Kidney epithelial cell (primary cell): ENCODE data around the gene KLHL17. TPM values are rescaled to one million over a fixed set of nuclear protein-coding genes. Genes with fewer than 3 reads are reported as not detected.

Source experiments
- DNase-seq: peaks from one replicate; pipeline ENCODE4 v3.0.0-alpha.2; 2010; ENCODE audit warnings: low read depth
- H3K27me3 ChIP-seq: 2 replicates; pipeline ENCODE4 v1.6.0; 2011; ENCODE audit warnings: low read length; ENCODE audit not compliant: control insufficient read depth, insufficient read depth
- H3K36me3 ChIP-seq: 2 replicates; pipeline ENCODE4 v1.5.1; 2011; ENCODE audit warnings: low read length; ENCODE audit not compliant: control insufficient read depth, insufficient read depth
- H3K4me3 ChIP-seq: 2 replicates; pipeline ENCODE4 v1.5.1; 2011; ENCODE audit warnings: low read depth, mild to moderate bottlenecking, control low read depth, low read length
- CTCF ChIP-seq: IDR thresholded peaks from 2 replicates; pipeline ENCODE4 v1.5.1; 2011; ENCODE audit warnings: mild to moderate bottlenecking, moderate library complexity, low read length, control low read depth, inconsistent platforms; ENCODE audit not compliant: insufficient read depth, poor library complexity, severe bottlenecking
- total RNA-seq: library from RNA; depleted of rRNA; stranded (reverse); fragments of >200 nt; gene quantifications from 2 replicates; pipeline ENCODE4 v1.2.3, GENCODE V29; 2015

The KLHL17 gene
- total RNA-seq, 1 donor from 2014 or later, result 21.4 TPM

- H3K4me3 ChIP-seq, result no peak overlapping the region
- H3K27me3 ChIP-seq, result peaks cover under 1% of the 10 kb centered on the region
- no peak for DNase-seq
- H3K36me3 ChIP-seq, result peaks cover 3% of the 10 kb centered on the region
- no peak for TF ChIP-seq CTCF
Measured at GRCh38 chr1:947958-948357, 12.4 kb upstream of the KLHL17 start.

GRCh38 chr1:950268-950667, 10.1 kb upstream of the KLHL17 start:
- Histone ChIP-seq H3K4me3 (no peak overlapping the region), H3K27me3 (no peaks in the 10 kb centered on the region), H3K36me3 (peaks cover 3% of the 10 kb centered on the region)
- TF ChIP-seq CTCF, result no peak
- DNase-seq, result no peak

- no peaks in the 10 kb centered on the region for H3K27me3 ChIP-seq
- no peak for DNase-seq
- H3K36me3 ChIP-seq, result peaks cover 3% of the 10 kb centered on the region
- no peak for TF ChIP-seq CTCF
- no peak overlapping the region for H3K4me3 ChIP-seq
Measured at GRCh38 chr1:950881-951280, 9.5 kb upstream of the KLHL17 start.

- Histone ChIP-seq H3K4me3 (no peak overlapping the region), H3K27me3 (no peaks in the 10 kb centered on the region), H3K36me3 (peaks cover 3% of the 10 kb centered on the region)
- peak; percentile 37 for TF ChIP-seq CTCF
- no peak for DNase-seq
Measured at GRCh38 chr1:951364-951763, 9.0 kb upstream of the KLHL17 start.

- Histone ChIP-seq H3K4me3 (no peak overlapping the region), H3K27me3 (no peaks in the 10 kb centered on the region), H3K36me3 (peaks cover 6% of the 10 kb centered on the region)
- DNase-seq, result no peak
- TF ChIP-seq CTCF, result no peak
Measured at GRCh38 chr1:952201-952600, 8.2 kb upstream of the KLHL17 start.

- no peak for TF ChIP-seq CTCF
- Histone ChIP-seq H3K27me3 (no peaks in the 10 kb centered on the region), H3K4me3 (no peak overlapping the region), H3K36me3 (peaks cover 6% of the 10 kb centered on the region)
- no peak for DNase-seq
Measured at GRCh38 chr1:952603-953002, 7.8 kb upstream of the KLHL17 start.
